Liver (tissue), 9 donors: ENCODE results near the gene ICAM4. TPM values are rescaled to one million over a fixed set of nuclear protein-coding genes. Genes with fewer than 3 reads are reported as not detected.
A peak's percentile ranks its signal among the peaks of the same experiment; 100 is the strongest.

Source experiments
- DNase-seq: peaks from one replicate; pipeline ENCODE4 v3.0.0-alpha.2; 2017; ENCODE audit warnings: low spot score
- H3K27ac ChIP-seq, 2 donors: one replicate each; pipeline ENCODE4 v1.7.0; 2013; ENCODE audit warnings: inconsistent platforms in 2 of 2, low read length in 2 of 2, control low read depth in 1 of 2, low read depth in 1 of 2, mild to moderate bottlenecking in 1 of 2
- H3K27me3 ChIP-seq, 4 donors: one replicate each; pipeline versions ENCODE4 v1.6.1 to v1.7.0; 2013; ENCODE audit warnings: low read length in 3 of 4, inconsistent platforms in 1 of 4, mild to moderate bottlenecking in 1 of 4, moderate library complexity in 1 of 4; ENCODE audit not compliant: control insufficient read depth in 4 of 4, insufficient read depth in 4 of 4
- H3K36me3 ChIP-seq, 4 donors: one replicate each; pipeline versions ENCODE4 v1.6.1 to v1.7.0; 2013; ENCODE audit warnings: low read length in 3 of 4, mild to moderate bottlenecking in 3 of 4, low read depth in 1 of 4, moderate library complexity in 1 of 4; ENCODE audit not compliant: control insufficient read depth in 4 of 4, insufficient read depth in 3 of 4
- H3K4me1 ChIP-seq, 4 donors: one replicate each; pipeline versions ENCODE4 v1.6.1 to v1.7.0; 2013; ENCODE audit warnings: low read length in 3 of 4, mild to moderate bottlenecking in 3 of 4, moderate library complexity in 1 of 4; ENCODE audit not compliant: control insufficient read depth in 4 of 4, insufficient read depth in 4 of 4
- H3K4me3 ChIP-seq, 3 donors: one replicate each; pipeline versions ENCODE4 v1.6.1 to v1.7.0; 2013; ENCODE audit warnings: low read length in 3 of 3, control low read depth in 1 of 3, low read depth in 1 of 3, mild to moderate bottlenecking in 1 of 3
- H3K9ac ChIP-seq, 2 donors: one replicate each; pipeline ENCODE4 v1.7.0; 2013; ENCODE audit warnings: low read length in 2 of 2, mild to moderate bottlenecking in 2 of 2, moderate library complexity in 2 of 2, control low read depth in 1 of 2, low read depth in 1 of 2
- H3K9me3 ChIP-seq, 4 donors: one replicate each; pipeline versions ENCODE4 v1.6.1 to v1.7.0; 2013; ENCODE audit warnings: low read length in 3 of 4; ENCODE audit not compliant: control insufficient read depth in 4 of 4
- ATF3 ChIP-seq: IDR thresholded peaks from 2 replicates; pipeline ENCODE4 v1.6.1; 2016; ENCODE audit warnings: antibody characterized with exemption
- FOXA1 ChIP-seq: IDR thresholded peaks from 2 replicates; pipeline ENCODE4 v1.6.1; 2016; ENCODE audit warnings: antibody characterized with exemption
- GABPA ChIP-seq, 2 donors: IDR thresholded peaks in 1 of 2; conservative IDR thresholded peaks in 1 of 2; 2 replicates each; pipeline ENCODE4 v1.6.1; 2016; ENCODE audit warnings: antibody characterized with exemption in 2 of 2, mild to moderate bottlenecking in 1 of 2, moderate library complexity in 1 of 2
- HNF4A ChIP-seq, 2 donors: conservative IDR thresholded peaks; 2 replicates each; pipeline ENCODE4 v1.6.1; 2016; ENCODE audit warnings: antibody characterized with exemption in 2 of 2, mild to moderate bottlenecking in 2 of 2
- HNF4G ChIP-seq: IDR thresholded peaks from 2 replicates; pipeline ENCODE4 v1.6.1; 2016; ENCODE audit warnings: antibody characterized with exemption
- JUND ChIP-seq, 2 donors: IDR thresholded peaks; 2 replicates each; pipeline ENCODE4 v1.6.1; 2016; ENCODE audit warnings: antibody characterized with exemption in 2 of 2
- NR2F2 ChIP-seq: IDR thresholded peaks from 2 replicates; pipeline ENCODE4 v1.6.1; 2016; ENCODE audit warnings: antibody characterized with exemption
- RAD21 ChIP-seq, 2 donors: IDR thresholded peaks; 2 replicates each; pipeline ENCODE4 v1.6.1; 2016; ENCODE audit warnings: antibody characterized with exemption in 2 of 2, mild to moderate bottlenecking in 2 of 2
- RXRA ChIP-seq, 2 donors: IDR thresholded peaks; 2 replicates each; pipeline ENCODE4 v1.6.1; 2017 to 2018; ENCODE audit warnings: antibody characterized with exemption in 2 of 2, mild to moderate bottlenecking in 1 of 2
- YY1 ChIP-seq: IDR thresholded peaks from 2 replicates; pipeline ENCODE4 v1.6.1; 2016; ENCODE audit warnings: antibody characterized with exemption, mild to moderate bottlenecking
- ZBTB33 ChIP-seq: IDR thresholded peaks from 2 replicates; pipeline ENCODE4 v1.6.1; 2016; ENCODE audit warnings: antibody characterized with exemption
- WGBS: extraction: QIAGEN DNeasy Blood & Tissue Kit; methylation state at CpG from one replicate; pipeline ENCODE4 v1.1.7; 2013; 5-methylcytosine and 5-hydroxymethylcytosine counted together
- polyA plus RNA-seq, 2 donors: library from polyadenylated mRNA; stranded (reverse) in 1 of 2; unstranded in 1 of 2; fragments of 200-250 nt in 1 of 2; fragments of >200 nt in 1 of 2; fragmentation: Nextera tagmentation in 1 of 2; extraction: Ambion mirVana in 1 of 2; gene quantifications; one replicate each; pipeline versions ENCODE4 v1.2.1 to v1.2.3, GENCODE V29; 2013 to 2015
- total RNA-seq, 2 donors: library from RNA; depleted of rRNA; stranded (reverse); fragments of >200 nt; gene quantifications; one replicate each; pipeline ENCODE4 v1.2.3, GENCODE V29; 2014
- TF ChIP-seq, protein P1 (sequence below): IDR thresholded peaks from 2 replicates; pipeline ENCODE4 v1.6.1; 2016; ENCODE audit warnings: antibody characterized with exemption, mild to moderate bottlenecking
- TF ChIP-seq, protein P2 (sequence below): IDR thresholded peaks from 2 replicates; pipeline ENCODE4 v1.6.1; 2016; ENCODE audit warnings: antibody characterized with exemption
- donor health status: healthy.
- donor health status: healthy.
- donor health status: healthy.
- donor health status: healthy.
- donor health status: healthy.

Gene ICAM4
- total and polyA plus RNA-seq, 4 donors, result 0.05 to 74.1 (median 0.33) TPM; not detected in 1

GRCh38 chr19:10289836-10290356, 3.1 kb downstream of the ICAM4 start, which contains the start of gene ICAM5:
TSS of gene ICAM5 (plus strand) at chr19:10289952. CDS start at chr19:10290044, 92 bp downstream.
- no peak within 1 kb of the TSS for H3K27ac ChIP-seq
- DNase-seq, result no peak
- peaks cover 6 to 12% (median 11%) of the 10 kb centered on the region in 4 donors for H3K36me3 ChIP-seq
- peaks cover 21 to 52% (median 40%) of the 10 kb centered on the region in 4 donors for H3K4me1 ChIP-seq
- H3K9me3 ChIP-seq, result no peaks in the 10 kb centered on the region
- peaks cover 2 to 12% (median 5%) of the 10 kb centered on the region in 4 donors for H3K27me3 ChIP-seq
- H3K4me3 ChIP-seq, result peak within 1 kb of the TSS in 1 of 3 donors; percentile 34
- TF ChIP-seq GABPA (IDR thresholded peaks at IDR 0.05 in 1 of 2, conservative IDR thresholded peaks at IDR 0.05 in 1 of 2) (no peak), NR2F2 (no peak)
- H3K9ac ChIP-seq, result no peak within 1 kb of the TSS
- 2% methylated on average over 45 of the region's 45 CpGs for WGBS

DNA sequence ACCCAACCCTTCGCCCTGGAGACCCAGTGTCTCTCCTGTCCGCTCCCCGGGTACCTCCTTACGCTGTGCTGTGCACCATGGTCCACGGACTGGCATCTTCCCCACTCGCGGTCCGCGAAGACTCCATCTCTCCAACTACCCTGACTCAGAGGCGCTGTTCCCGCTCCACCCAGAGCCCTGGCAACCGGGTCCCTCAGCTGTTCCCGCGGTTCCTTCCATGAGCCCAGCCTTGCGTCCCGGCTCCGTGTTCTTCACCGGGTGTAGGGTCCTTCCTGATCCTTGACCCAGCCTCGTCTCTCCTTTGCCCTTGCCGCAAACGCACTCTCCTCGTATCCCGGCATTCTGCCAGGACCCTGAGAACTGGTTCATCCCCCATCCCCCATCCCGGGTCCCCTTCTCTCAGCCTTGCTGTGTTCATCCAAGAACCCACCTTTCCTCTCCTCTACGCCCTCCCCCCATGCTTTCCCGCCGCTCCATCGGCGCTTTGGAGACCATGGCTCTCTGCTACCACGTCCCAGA, 3.7 kb downstream of the ICAM4 start:
- no peak overlapping the region for H3K27ac ChIP-seq
- DNase-seq, result no peak
- peaks cover 22 to 57% (median 42%) of the 10 kb centered on the region in 4 donors for H3K4me1 ChIP-seq
- no peak overlapping the region for H3K9ac ChIP-seq
- peaks cover 2 to 7% (median 6%) of the 10 kb centered on the region in 4 donors for H3K36me3 ChIP-seq
- 3% methylated on average over 30 of the region's 30 CpGs for WGBS
- H3K27me3 ChIP-seq, result peaks cover 2 to 16% (median 7%) of the 10 kb centered on the region in 4 donors
- no peaks in the 10 kb centered on the region for H3K9me3 ChIP-seq
- TF ChIP-seq ZBTB33 (no peak), ATF3 (no peak), JUND (IDR thresholded peaks at IDR 0.05) (no peak), GABPA (IDR thresholded peaks at IDR 0.05 in 1 of 2, conservative IDR thresholded peaks at IDR 0.05 in 1 of 2) (no peak), NR2F2 (no peak), RXRA (IDR thresholded peaks at IDR 0.05) (no peak), YY1 (no peak), RAD21 (IDR thresholded peaks at IDR 0.05) (no peak), FOXA1 (no peak), HNF4G (no peak), HNF4A (conservative IDR thresholded peaks at IDR 0.05) (no peak)
- TF ChIP-seq, protein P1, sequence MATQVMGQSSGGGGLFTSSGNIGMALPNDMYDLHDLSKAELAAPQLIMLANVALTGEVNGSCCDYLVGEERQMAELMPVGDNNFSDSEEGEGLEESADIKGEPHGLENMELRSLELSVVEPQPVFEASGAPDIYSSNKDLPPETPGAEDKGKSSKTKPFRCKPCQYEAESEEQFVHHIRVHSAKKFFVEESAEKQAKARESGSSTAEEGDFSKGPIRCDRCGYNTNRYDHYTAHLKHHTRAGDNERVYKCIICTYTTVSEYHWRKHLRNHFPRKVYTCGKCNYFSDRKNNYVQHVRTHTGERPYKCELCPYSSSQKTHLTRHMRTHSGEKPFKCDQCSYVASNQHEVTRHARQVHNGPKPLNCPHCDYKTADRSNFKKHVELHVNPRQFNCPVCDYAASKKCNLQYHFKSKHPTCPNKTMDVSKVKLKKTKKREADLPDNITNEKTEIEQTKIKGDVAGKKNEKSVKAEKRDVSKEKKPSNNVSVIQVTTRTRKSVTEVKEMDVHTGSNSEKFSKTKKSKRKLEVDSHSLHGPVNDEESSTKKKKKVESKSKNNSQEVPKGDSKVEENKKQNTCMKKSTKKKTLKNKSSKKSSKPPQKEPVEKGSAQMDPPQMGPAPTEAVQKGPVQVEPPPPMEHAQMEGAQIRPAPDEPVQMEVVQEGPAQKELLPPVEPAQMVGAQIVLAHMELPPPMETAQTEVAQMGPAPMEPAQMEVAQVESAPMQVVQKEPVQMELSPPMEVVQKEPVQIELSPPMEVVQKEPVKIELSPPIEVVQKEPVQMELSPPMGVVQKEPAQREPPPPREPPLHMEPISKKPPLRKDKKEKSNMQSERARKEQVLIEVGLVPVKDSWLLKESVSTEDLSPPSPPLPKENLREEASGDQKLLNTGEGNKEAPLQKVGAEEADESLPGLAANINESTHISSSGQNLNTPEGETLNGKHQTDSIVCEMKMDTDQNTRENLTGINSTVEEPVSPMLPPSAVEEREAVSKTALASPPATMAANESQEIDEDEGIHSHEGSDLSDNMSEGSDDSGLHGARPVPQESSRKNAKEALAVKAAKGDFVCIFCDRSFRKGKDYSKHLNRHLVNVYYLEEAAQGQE, result no peak
- TF ChIP-seq, protein P2, sequence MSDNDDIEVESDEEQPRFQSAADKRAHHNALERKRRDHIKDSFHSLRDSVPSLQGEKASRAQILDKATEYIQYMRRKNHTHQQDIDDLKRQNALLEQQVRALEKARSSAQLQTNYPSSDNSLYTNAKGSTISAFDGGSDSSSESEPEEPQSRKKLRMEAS, result no peak
- no peak overlapping the region for H3K4me3 ChIP-seq
